GM12878 (cell line): ENCODE data around the gene FZD10. TPM values are rescaled to one million over a fixed set of nuclear protein-coding genes. Genes with fewer than 3 reads are reported as not detected.

Experiments
- ATAC-seq: fragments of 200-7000 bp; cut with Tn5 transposase; 3 replicates; pipeline ENCODE4 v1.9.1; 2020; ENCODE audit warnings: mild to moderate bottlenecking, moderate library complexity
- BruUV-seq: library from RNA; stranded (reverse); fragments of 400-500 nt; replicated peaks from 2 replicates; lab custom pipeline; 2021; lab: Mats Ljungman, UMichigan
- CTCF ChIA-PET: fragments of 300-600 bp; sonication (Branson Sonifier 250); formaldehyde crosslinking; extraction: SDS; loops from one replicate; lab custom pipeline; 2021; ENCODE audit warnings: inconsistent platforms; lab: Yijun Ruan, JAX
- POLR2A ChIA-PET: fragments of 350-600 bp; formaldehyde crosslinking; extraction: SDS; loops from one replicate; lab custom pipeline; 2021; ENCODE audit warnings: inconsistent platforms; lab: Charles Lee
- RAD21 ChIA-PET: fragments of 300-600 bp; sonication (Branson Sonifier 250); formaldehyde crosslinking; loops from one replicate; lab custom pipeline; 2023; ENCODE audit warnings: antibody characterized with exemption; ENCODE audit not compliant: unreplicated experiment; lab: Charles Lee
- SMC1A ChIA-PET: fragments of 300-600 bp; sonication (Branson Sonifier 250); formaldehyde crosslinking; loops from one replicate; lab custom pipeline; 2023; ENCODE audit not compliant: unreplicated experiment, uncharacterized antibody; lab: Charles Lee
- DNase-seq: peaks from one replicate; pipeline ENCODE4 v3.0.0-alpha.2; 2011; ENCODE audit warnings: low read depth, low spot score
- FAIRE-seq: peaks from 3 replicates; lab custom pipeline; 2011; peaks lifted over from hg19 to GRCh38; lab: Jason Lieb, UNC
- H2AFZ ChIP-seq: 2 replicates; pipeline ENCODE4 v1.6.0; 2011; ENCODE audit warnings: low read depth, low read length, control low read depth; ENCODE audit not compliant: control insufficient read depth
- H3K27ac ChIP-seq: 2 replicates; pipeline ENCODE4 v1.5.1; 2011; ENCODE audit warnings: control low read depth; ENCODE audit not compliant: control insufficient read depth, insufficient read depth
- H3K27me3 ChIP-seq, 2 experiments: replicated peaks in 1 of 2; 2 replicates each; pipeline versions ENCODE4 v1.6.0 to v1.6.1; 2011; ENCODE audit warnings: low read length in 1 of 2; ENCODE audit not compliant: control insufficient read depth in 2 of 2, insufficient read depth in 2 of 2
- H3K36me3 ChIP-seq, 2 experiments: 2 replicates each; pipeline ENCODE4 v1.5.1; 2011; ENCODE audit warnings: low read length in 1 of 2; ENCODE audit not compliant: control insufficient read depth in 2 of 2, insufficient read depth in 2 of 2
- H3K4me1 ChIP-seq: 2 replicates; pipeline ENCODE4 v1.6.1; 2011; ENCODE audit warnings: mild to moderate bottlenecking, low read length, moderate library complexity, mixed read lengths; ENCODE audit not compliant: control insufficient read depth, insufficient read depth
- H3K4me2 ChIP-seq: 2 replicates; pipeline ENCODE4 v1.6.0; 2011; ENCODE audit warnings: control low read depth; ENCODE audit not compliant: control insufficient read depth, insufficient read depth
- H3K4me3 ChIP-seq: fragments of 200-600 bp; sonication (generic); 2 replicates; pipeline ENCODE4 v1.5.1; 2016
- H3K79me2 ChIP-seq: 2 replicates; pipeline ENCODE4 v1.6.0; 2011; ENCODE audit warnings: low read length; ENCODE audit not compliant: control insufficient read depth, insufficient read depth
- H3K9ac ChIP-seq: 2 replicates; pipeline ENCODE4 v1.8.0; 2011; ENCODE audit warnings: low read length, control low read depth, mixed read lengths; ENCODE audit not compliant: control insufficient read depth, insufficient read depth
- H3K9me3 ChIP-seq: replicated peaks from 3 replicates; pipeline ENCODE4 v1.5.1; 2011; ENCODE audit warnings: mild to moderate bottlenecking, low read length; ENCODE audit not compliant: control insufficient read depth, insufficient read depth
- H4K20me1 ChIP-seq: 2 replicates; pipeline ENCODE4 v1.6.0; 2011; ENCODE audit not compliant: control insufficient read depth, insufficient read depth
- CBFB ChIP-seq: IDR thresholded peaks from 2 replicates; pipeline ENCODE4 v1.6.1; 2016; ENCODE audit warnings: antibody characterized with exemption, low read depth
- CHD4 ChIP-seq: fragments of 200-600 bp; sonication (generic); IDR thresholded peaks from 2 replicates; pipeline ENCODE4 v1.6.1; 2016; ENCODE audit warnings: mild to moderate bottlenecking
- IKZF2 ChIP-seq, 2 experiments: fragments of 450-650 bp; IDR thresholded peaks; 2 replicates each; pipeline ENCODE4 v1.6.1; 2017; ENCODE audit warnings: mild to moderate bottlenecking in 2 of 2, moderate library complexity in 2 of 2
- IRF5 ChIP-seq: fragments of 450-650 bp; IDR thresholded peaks from 2 replicates; pipeline ENCODE4 v1.6.1; 2017; ENCODE audit warnings: borderline replicate concordance
- MTA2 ChIP-seq: fragments of 450-650 bp; IDR thresholded peaks from 2 replicates; pipeline ENCODE4 v1.6.1; 2016; ENCODE audit warnings: low read depth, mild to moderate bottlenecking, moderate library complexity
- PML ChIP-seq: IDR thresholded peaks from 2 replicates; pipeline ENCODE4 v1.6.1; 2012; ENCODE audit warnings: low read length, inconsistent platforms
- PRDM15 ChIP-seq: fragments of 450-650 bp; formaldehyde crosslinking; IDR thresholded peaks from 2 replicates; pipeline ENCODE4 v1.4.0; 2020; ENCODE audit warnings: mild to moderate bottlenecking, moderate library complexity
- SMAD1 ChIP-seq: fragments of 450-650 bp; IDR thresholded peaks from 2 replicates; pipeline ENCODE4 v1.6.1; 2018; ENCODE audit warnings: mild to moderate bottlenecking, low read depth; ENCODE audit not compliant: partially characterized antibody
- TCF3 ChIP-seq: IDR thresholded peaks from 2 replicates; pipeline ENCODE4 v1.6.1; 2012; ENCODE audit warnings: low read depth, mild to moderate bottlenecking, low read length, borderline replicate concordance; ENCODE audit not compliant: insufficient read depth
- ZNF274 ChIP-seq: IDR thresholded peaks from one replicate; pipeline ENCODE4 v1.8.0; 2011; ENCODE audit not compliant: insufficient read length, insufficient read depth
- WGBS: methylation state at CpG from one replicate; pipeline ENCODE4 v1.1.6; 2016; ENCODE audit warnings: low lambda C conversion rate; ENCODE audit not compliant: insufficient replicate concordance, insufficient coverage; ENCODE audit errors: missing lambda C conversion rate; 5-methylcytosine and 5-hydroxymethylcytosine counted together
- in situ Hi-C: fragments of 300-500 bp; cut with MboI; formaldehyde crosslinking; loops from 9 replicates; pipeline ENCODE4 v1.14.3; 2018; ENCODE audit warnings: mixed read lengths
- intact Hi-C: fragments of 100-400 bp; cut with micrococcal nuclease; formaldehyde crosslinking; loops from one replicate; pipeline ENCODE4 v1.14.2; 2022; ENCODE audit not compliant: unreplicated experiment
- polyA plus RNA-seq, 11 experiments: library from polyadenylated mRNA; depleted of rRNA in 4 of 11; unstranded in 6 of 11; stranded (reverse) in 5 of 11; fragments of >200 nt; fragmentation: Nextera tagmentation in 4 of 11; fragmentation: Illumina TruSeq in 1 of 11; extraction: Ambion mirVana in 4 of 11; extraction: Trizol in 1 of 11; gene quantifications; 1 replicate in 1 of 11; 2 replicates in 10 of 11; pipeline versions ENCODE4 v1.2.1 to v1.2.3, GENCODE V29; 2011 to 2016; ENCODE audit warnings: inconsistent platforms in 2 of 11, missing spikeins in 2 of 11, low read depth in 1 of 11
- total RNA-seq, 4 experiments: library from RNA; depleted of rRNA in 3 of 4; stranded (reverse); fragments of >200 nt in 3 of 4; fragmentation: Illumina TruSeq in 1 of 4; extraction: Trizol in 1 of 4; gene quantifications; 2 replicates each; pipeline versions ENCODE4 v1.2.1 to v1.2.3, GENCODE V29; 2013 to 2021

The FZD10 gene
- total and polyA plus RNA-seq, 10 of the 15 experiments (the other 5 are each of a cell fraction or from before 2014, with no cell fraction given) = not detected

GRCh38 chr12:130155416-130156073, 6.7 kb upstream of the FZD10 start (continued):
- TF ChIP-seq PRDM15 (CRISPR knock-in tag) (no peak), ZNF274 (no peak), IRF5 (no peak), SMAD1 (no peak), PML (no peak)

- Histone ChIP-seq H3K79me2 (no peaks in the 10 kb centered on the region), H3K27ac (no peak overlapping the region), H3K9me3 (no peaks in the 10 kb centered on the region; the same call in 2 of the 3 replicates), H3K27me3 (no peaks in the 10 kb centered on the region), H3K4me3 (no peak overlapping the region), H3K9ac (no peak overlapping the region), H4K20me1 (no peaks in the 10 kb centered on the region), H3K36me3 (no peaks in the 10 kb centered on the region), H3K4me1 (no peaks in the 10 kb centered on the region), H2AFZ (no peak overlapping the region), H3K4me2 (no peak overlapping the region)
- DNase-seq = no peak
- 11% methylated on average over 13 of the region's 13 CpGs for WGBS
- BruUV-seq = no TSS peak
- FAIRE-seq = no peak
- ChIA-PET SMC1A (interaction anchor here (1.3 kb wide), 1 partner anchor 9 kb away, joined by 3 read pairs; no protein-coding TSS in a partner anchor), CTCF (no interaction called here), POLR2A (interaction anchor here (0.6 kb wide), 1 partner anchor 647 kb away, joined by 4 read pairs; no protein-coding TSS in a partner anchor), RAD21 (no interaction called here)
- in situ Hi-C loops (no loop called here), intact Hi-C loops (no loop called here)
- no peak for ATAC-seq
- no peak for TF ChIP-seq TCF3
- no peak for TF ChIP-seq CBFB
- no peak for TF ChIP-seq CHD4
- no peak for TF ChIP-seq MTA2
- TF ChIP-seq IKZF2 (IDR thresholded peaks at IDR 0.05) = no peak
Observed at GRCh38 chr12:130156652-130157275, 5.5 kb upstream of the FZD10 start.
